NCI-H1694 treated with DMSO at 0.1 percent for 48 hours (cell line): ENCODE results near the gene SARS2.
"Not testable (repeated sequence)": the region's sequence is repeated elsewhere in the genome, so short reads cannot be mapped to it uniquely, and the experiment has no call there.

Experiments
- DNase-seq: peaks from one replicate; lab custom pipeline; 2025; lab: John Stamatoyannopoulos, UW

Gene SARS2

GRCh38 chr19:38946229-38947010 lies 15.9 kb upstream of the SARS2 start:
- DNase-seq, result no peak

GRCh38 chr19:38945562-38946228 lies 15.1 kb upstream of the SARS2 start:
- DNase-seq, result no peak

- no peak for DNase-seq
These were observed 14.5 kb upstream of the SARS2 start for GRCh38 chr19:38944981-38945506.

- DNase-seq, result no peak
These were observed 12.1 kb upstream of the SARS2 start for GRCh38 chr19:38942471-38943181.

- DNase-seq, result no peak
These were observed 11.4 kb upstream of the SARS2 start for GRCh38 chr19:38941979-38942378.

- DNase-seq, result not testable (repeated sequence)
These were observed 10.9 kb upstream of the SARS2 start for GRCh38 chr19:38941466-38941865.

GRCh38 chr19:38939957-38940356 lies 9.4 kb upstream of the SARS2 start:
- no peak for DNase-seq

GRCh38 chr19:38933544-38933943 lies 3.0 kb upstream of the SARS2 start:
- DNase-seq, result no peak

- peak; percentile 15 for DNase-seq
These were observed 2.0 kb upstream of the SARS2 start for GRCh38 chr19:38932425-38933179.

- no peak for DNase-seq
These were observed 894 bp upstream of the SARS2 start for GRCh38 chr19:38931521-38931793.

GRCh38 chr19:38930776-38931520 lies 385 bp upstream of the SARS2 start, which contains the start of gene MRPS12:
Gene MRPS12, plus strand, starts transcription at chr19:38930944. Its CDS starts 351 bp downstream, at chr19:38931295.
- peak; percentile 99 for DNase-seq

GRCh38 chr19:38928391-38929001 lies 2.1 kb downstream of the SARS2 start:
- DNase-seq, result no peak

GRCh38 chr19:38924388-38924787 lies 6.2 kb downstream of the SARS2 start:
- DNase-seq, result no peak

GRCh38 chr19:38922482-38922881 lies 8.1 kb downstream of the SARS2 start:
- no peak for DNase-seq

- DNase-seq, result no peak
These were observed 8.9 kb downstream of the SARS2 start for GRCh38 chr19:38921420-38922274.

- DNase-seq, result no peak
These were observed 9.8 kb downstream of the SARS2 start for GRCh38 chr19:38920602-38921419.

- DNase-seq, result no peak
These were observed 10.5 kb downstream of the SARS2 start for GRCh38 chr19:38919837-38920601.

GRCh38 chr19:38918526-38918925 lies 12.0 kb downstream of the SARS2 start:
- DNase-seq, result no peak
